Natural killer cell (primary cell): ENCODE measurements around the gene TTC36. TPM values are rescaled to one million over a fixed set of nuclear protein-coding genes. Genes with fewer than 3 reads are reported as not detected.

Source experiments
- ATAC-seq, 3 donors: fragments of 150-1000 bp in 2 of 3; fragments of 200-7000 bp in 1 of 3; cut with Tn5 transposase; 1 replicate in 1 of 3; 2 replicates in 2 of 3; pipeline ENCODE4 v1.10.0; 2021; ENCODE audit warnings: mild to moderate bottlenecking in 2 of 3, moderate library complexity in 2 of 3
- DNase-seq, 2 donors: peaks; one replicate each; pipeline versions ENCODE4 v3.0.0 to v3.0.0-alpha.2; 2013 to 2021; ENCODE audit warnings: mixed read lengths in 1 of 2
- H3K27ac ChIP-seq: one replicate; pipeline ENCODE4 v1.5.1; 2013; ENCODE audit warnings: mild to moderate bottlenecking, low read length
- H3K27me3 ChIP-seq: one replicate; pipeline ENCODE4 v1.6.1; 2013; ENCODE audit warnings: low read length; ENCODE audit not compliant: control insufficient read depth, insufficient read depth
- H3K36me3 ChIP-seq: one replicate; pipeline ENCODE4 v1.6.1; 2013; ENCODE audit warnings: low read length; ENCODE audit not compliant: control insufficient read depth, insufficient read depth
- H3K4me1 ChIP-seq: one replicate; pipeline ENCODE4 v1.6.1; 2013; ENCODE audit warnings: low read length; ENCODE audit not compliant: control insufficient read depth, insufficient read depth
- H3K4me3 ChIP-seq: one replicate; pipeline ENCODE4 v1.5.1; 2013; ENCODE audit warnings: low read length
- H3K9me3 ChIP-seq: one replicate; pipeline ENCODE4 v1.6.1; 2013; ENCODE audit warnings: low read length; ENCODE audit not compliant: control insufficient read depth, insufficient read depth
- H3K27ac Mint-ChIP-seq, 2 donors: one replicate each; pipeline ENCODE4 v1.8.0; 2022; ENCODE audit warnings: mild to moderate bottlenecking in 2 of 2, mixed read lengths in 2 of 2, moderate library complexity in 1 of 2
- H3K27me3 Mint-ChIP-seq, 2 donors: one replicate each; pipeline ENCODE4 v1.8.0; 2022; ENCODE audit warnings: low read depth in 2 of 2, mixed read lengths in 2 of 2
- H3K36me3 Mint-ChIP-seq: one replicate; pipeline ENCODE4 v1.8.0; 2022; ENCODE audit warnings: mixed read lengths
- H3K4me1 Mint-ChIP-seq, 2 donors: one replicate each; pipeline ENCODE4 v1.8.0; 2022; ENCODE audit warnings: mixed read lengths in 2 of 2
- H3K4me3 Mint-ChIP-seq: one replicate; pipeline ENCODE4 v1.8.0; 2022; ENCODE audit warnings: mild to moderate bottlenecking, moderate library complexity, mixed read lengths
- H3K9me3 Mint-ChIP-seq, 2 donors: one replicate each; pipeline ENCODE4 v1.8.0; 2022; ENCODE audit warnings: mixed read lengths in 2 of 2
- CTCF ChIP-seq: fragments of 200-600 bp; IDR thresholded peaks from one replicate; pipeline ENCODE4 v1.8.0; 2022; ENCODE audit warnings: antibody characterized with exemption
- WGBS: methylation state at CpG from one replicate; pipeline ENCODE4 v1.1.7; 2013; ENCODE audit warnings: missing lambda C conversion rate; ENCODE audit not compliant: insufficient coverage; 5-methylcytosine and 5-hydroxymethylcytosine counted together
- intact Hi-C: fragments of 100-400 bp; cut with micrococcal nuclease; formaldehyde crosslinking; loops from one replicate; pipeline ENCODE4 v1.14.2; 2022
- total RNA-seq, 4 donors: library from RNA; stranded (reverse); fragments of 120-200 nt in 1 of 4; gene quantifications; one replicate each; pipeline versions ENCODE4 v1.2.3 to v1.2.4, GENCODE V29; 2013 to 2022

TTC36 gene
- total RNA-seq, 3 donors from 2014 or later (not counting 1 experiment from before 2014, with no cell fraction given), result 0.43 TPM; not detected in 2

- Histone ChIP-seq H3K27me3 (no peaks in the 10 kb centered on the region), H3K36me3 (peaks cover 78% of the 10 kb centered on the region), H3K4me1 (no peaks in the 10 kb centered on the region), H3K27ac (no peak overlapping the region), H3K4me3 (no peak overlapping the region), H3K9me3 (no peaks in the 10 kb centered on the region)
- Mint-ChIP-seq H3K27me3 (no peaks in the 10 kb centered on the region), H3K36me3 (peaks cover 12% of the 10 kb centered on the region), H3K4me1 (peaks cover 7 to 8% of the 10 kb centered on the region in 2 donors), H3K9me3 (no peaks in the 10 kb centered on the region), H3K27ac (no peak overlapping the region), H3K4me3 (no peak overlapping the region)
- no peak for TF ChIP-seq CTCF
- intact Hi-C loops, result no loop called here
- WGBS, result 98% methylated on average over 5 of the region's 5 CpGs
- ATAC-seq, result no peak
- no peak for DNase-seq
Observed at GRCh38 chr11:118511601-118512000, 15.7 kb upstream of the TTC36 start.

- no peaks in the 10 kb centered on the region for H3K9me3 ChIP-seq
- no peaks in the 10 kb centered on the region for H3K27me3 Mint-ChIP-seq
- H3K4me3 ChIP-seq, result no peak overlapping the region
- TF ChIP-seq CTCF, result no peak
- DNase-seq (peak in 1 of 2 donors; percentile 38), ATAC-seq (peak in 2 of 3 donors; percentile 41 to 67)
- peak overlapping the region; percentile 2 for H3K4me3 Mint-ChIP-seq
- peak overlapping the region; percentile 58 to 64 for H3K27ac Mint-ChIP-seq
- H3K27me3 ChIP-seq, result no peaks in the 10 kb centered on the region
- peaks cover 73% of the 10 kb centered on the region for H3K36me3 ChIP-seq
- H3K27ac ChIP-seq, result no peak overlapping the region
- 43% methylated on average over 7 of the region's 7 CpGs for WGBS
- intact Hi-C loops, result no loop called here
- peaks cover 11% of the 10 kb centered on the region for H3K36me3 Mint-ChIP-seq
- peaks cover 7 to 8% of the 10 kb centered on the region in 2 donors for H3K4me1 Mint-ChIP-seq
- no peaks in the 10 kb centered on the region for H3K4me1 ChIP-seq
- no peaks in the 10 kb centered on the region for H3K9me3 Mint-ChIP-seq
Observed at GRCh38 chr11:118514103-118514502, 13.2 kb upstream of the TTC36 start.

- DNase-seq, result no peak
- H3K4me3 ChIP-seq, result no peak overlapping the region
- Mint-ChIP-seq H3K4me1 (peaks cover 0 to 7% of the 10 kb centered on the region in 2 donors), H3K27me3 (no peaks in the 10 kb centered on the region), H3K4me3 (no peak overlapping the region), H3K36me3 (peaks cover 15% of the 10 kb centered on the region), H3K9me3 (no peaks in the 10 kb centered on the region), H3K27ac (no peak overlapping the region)
- no peak overlapping the region for H3K27ac ChIP-seq
- H3K36me3 ChIP-seq, result peaks cover 71% of the 10 kb centered on the region
- no peaks in the 10 kb centered on the region for H3K27me3 ChIP-seq
- intact Hi-C loops, result no loop called here
- WGBS, result 92% methylated on average over 6 of the region's 6 CpGs
- H3K4me1 ChIP-seq, result no peaks in the 10 kb centered on the region
- ATAC-seq, result no peak
- H3K9me3 ChIP-seq, result no peaks in the 10 kb centered on the region
- no peak for TF ChIP-seq CTCF
Observed at GRCh38 chr11:118519549-118519948, 7.7 kb upstream of the TTC36 start.

GRCh38 chr11:118521892-118522311, 5.4 kb upstream of the TTC36 start:
- Histone ChIP-seq H3K27ac (no peak overlapping the region), H3K4me1 (no peaks in the 10 kb centered on the region), H3K36me3 (peaks cover 59% of the 10 kb centered on the region), H3K4me3 (no peak overlapping the region), H3K27me3 (no peaks in the 10 kb centered on the region), H3K9me3 (no peaks in the 10 kb centered on the region)
- H3K27ac Mint-ChIP-seq, result no peak overlapping the region
- no peak overlapping the region for H3K4me3 Mint-ChIP-seq
- no peak for ATAC-seq
- peaks cover 15% of the 10 kb centered on the region for H3K36me3 Mint-ChIP-seq
- no peak for TF ChIP-seq CTCF
- 78% methylated on average over 13 of the region's 13 CpGs for WGBS
- H3K27me3 Mint-ChIP-seq, result no peaks in the 10 kb centered on the region
- H3K9me3 Mint-ChIP-seq, result no peaks in the 10 kb centered on the region
- H3K4me1 Mint-ChIP-seq, result peaks cover 1 to 10% of the 10 kb centered on the region in 2 donors
- intact Hi-C loops, result no loop called here
- DNase-seq, result no peak
